ENCODE data around the gene TIAM1. TPM values are rescaled to one million over a fixed set of nuclear protein-coding genes. Genes with fewer than 3 reads are reported as not detected.

TIAM1 gene
- total RNA-seq, 1 donor from 2014 or later: 67.8 TPM

GRCh38 chr21:31162079-31162699 lies 181.9 kb downstream of the TIAM1 start:
- DNase-seq: no peak

GRCh38 chr21:31161157-31161556 lies 182.9 kb downstream of the TIAM1 start:
- peak; percentile 37 for DNase-seq

GRCh38 chr21:31159808-31160207 lies 184.3 kb downstream of the TIAM1 start:
- no peak for DNase-seq

GRCh38 chr21:31158789-31159581 lies 185.1 kb downstream of the TIAM1 start:
- DNase-seq: no peak

DNA sequence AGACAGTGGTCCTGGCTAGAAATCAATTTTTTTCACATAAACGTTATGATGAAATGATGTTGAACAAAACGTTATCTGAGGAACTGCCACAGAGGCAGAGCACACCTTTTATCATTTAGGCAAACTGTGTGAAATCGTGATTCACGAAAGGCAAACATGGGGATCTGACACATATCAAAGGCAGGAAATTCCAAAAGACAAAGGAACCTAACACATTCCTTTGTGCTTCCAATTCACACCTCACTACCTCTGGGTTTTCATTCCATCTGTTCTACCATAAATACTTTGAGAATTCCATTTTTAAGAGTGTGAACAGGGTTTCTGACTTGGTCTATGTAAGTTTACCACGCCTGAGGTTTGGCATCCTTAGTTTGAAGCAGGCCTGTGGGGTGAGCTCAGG lies 186.3 kb downstream of the TIAM1 start:
- DNase-seq: no peak

DNA sequence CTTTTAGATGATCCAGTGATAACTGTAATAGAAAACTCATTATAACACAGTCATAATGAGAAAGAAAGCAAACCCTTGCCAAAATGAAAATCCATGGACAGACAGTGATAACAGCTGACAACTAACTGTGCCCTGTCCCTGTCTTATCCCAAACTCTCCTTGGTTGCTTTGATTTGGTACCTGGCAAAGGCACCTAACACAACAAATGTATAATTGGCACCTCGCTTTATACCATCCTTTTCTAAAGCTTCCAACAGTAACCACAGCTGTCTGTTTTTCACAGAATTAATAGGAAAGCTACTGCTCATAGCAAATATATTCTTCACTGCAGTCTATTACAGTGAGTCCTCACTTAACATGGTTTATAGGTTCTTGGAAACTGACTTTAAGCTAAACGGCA lies 187.4 kb downstream of the TIAM1 start:
- no peak for DNase-seq

DNA sequence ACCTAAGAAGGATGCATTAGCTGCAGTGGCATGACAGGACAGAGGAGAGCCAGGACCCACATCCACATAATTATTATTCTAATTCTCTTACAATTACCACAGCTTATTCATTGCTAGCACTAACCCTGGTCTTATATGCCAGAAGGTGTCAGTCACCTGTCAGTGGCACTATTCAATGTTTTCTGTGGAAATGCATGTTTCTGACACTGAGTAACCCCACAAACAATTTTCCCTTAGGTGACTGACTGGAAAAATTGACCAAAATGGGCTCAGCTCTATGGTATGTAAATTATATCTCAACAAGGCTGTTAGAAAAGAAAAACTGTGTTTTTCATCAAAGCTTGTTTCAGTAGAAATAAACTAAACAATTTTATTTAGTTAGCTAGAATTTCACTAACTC lies 187.9 kb downstream of the TIAM1 start:
- DNase-seq: no peak

GRCh38 chr21:31151156-31152045 lies 192.7 kb downstream of the TIAM1 start:
- DNase-seq: no peak

DNA sequence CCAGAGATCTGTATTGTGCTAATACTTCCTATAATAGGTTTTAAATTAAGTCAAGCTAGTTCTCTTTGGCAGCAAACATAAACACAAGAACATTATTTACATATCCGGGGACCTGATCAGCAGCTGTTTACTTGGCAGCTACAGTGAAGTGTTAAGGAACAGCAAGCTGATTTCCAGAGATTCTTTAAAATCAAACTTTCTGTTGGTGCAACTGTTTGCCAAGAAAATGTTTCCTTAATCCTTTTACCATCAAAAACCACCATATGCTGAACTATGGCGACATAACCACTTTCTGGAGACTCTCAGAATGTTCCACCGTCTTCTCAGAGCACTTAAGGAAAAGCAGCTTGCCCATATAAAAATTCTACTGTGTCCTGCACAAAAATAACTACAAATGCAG lies 198.8 kb downstream of the TIAM1 start:
- DNase-seq: peak; percentile 60

- DNase-seq: no peak
Observed at GRCh38 chr21:31143036-31143435, 201.0 kb downstream of the TIAM1 start.

DNA sequence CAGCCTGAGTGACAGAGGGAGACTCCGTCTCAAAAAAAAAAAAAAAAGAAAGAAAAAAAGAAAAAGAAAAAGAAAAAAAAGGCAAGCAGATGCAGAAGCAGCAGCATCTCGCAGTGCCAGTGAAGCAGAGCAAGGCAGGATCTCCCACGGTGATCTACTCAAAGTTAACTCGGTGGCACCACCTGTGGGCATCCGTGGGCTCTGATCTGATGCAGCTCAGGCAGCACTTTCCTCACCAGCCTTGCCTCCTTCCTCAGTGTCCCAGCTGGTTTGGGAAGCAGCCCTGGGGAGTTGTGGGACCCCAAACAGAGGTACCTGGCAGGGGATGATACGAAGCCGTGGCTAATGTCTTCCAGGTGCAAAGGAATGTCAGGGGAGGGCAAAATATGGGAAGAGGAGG lies 201.5 kb downstream of the TIAM1 start:
- no peak for DNase-seq

GRCh38 chr21:31141389-31142000 lies 202.6 kb downstream of the TIAM1 start:
- no peak for DNase-seq

DNA sequence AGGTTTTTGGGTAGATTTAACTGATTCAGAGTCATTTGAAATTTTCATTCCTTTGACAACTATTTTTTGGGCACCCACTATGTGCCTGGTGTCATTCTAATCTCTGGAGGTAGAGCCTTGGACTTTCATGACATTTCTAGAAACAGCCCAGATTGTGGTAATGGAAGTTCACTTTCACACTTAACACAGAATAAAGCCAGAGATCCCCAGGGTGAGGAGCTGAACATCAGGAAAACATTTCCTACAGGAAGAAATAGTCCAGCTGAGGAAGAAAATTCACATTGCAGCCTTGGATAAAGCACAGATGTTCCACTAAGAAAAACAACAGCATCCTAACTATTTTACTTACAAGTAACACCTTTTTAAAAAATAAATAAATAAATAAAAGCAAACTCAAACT lies 203.4 kb downstream of the TIAM1 start:
- no peak for DNase-seq

- DNase-seq: no peak
Observed at GRCh38 chr21:31140025-31140424, 204.0 kb downstream of the TIAM1 start.

DNA sequence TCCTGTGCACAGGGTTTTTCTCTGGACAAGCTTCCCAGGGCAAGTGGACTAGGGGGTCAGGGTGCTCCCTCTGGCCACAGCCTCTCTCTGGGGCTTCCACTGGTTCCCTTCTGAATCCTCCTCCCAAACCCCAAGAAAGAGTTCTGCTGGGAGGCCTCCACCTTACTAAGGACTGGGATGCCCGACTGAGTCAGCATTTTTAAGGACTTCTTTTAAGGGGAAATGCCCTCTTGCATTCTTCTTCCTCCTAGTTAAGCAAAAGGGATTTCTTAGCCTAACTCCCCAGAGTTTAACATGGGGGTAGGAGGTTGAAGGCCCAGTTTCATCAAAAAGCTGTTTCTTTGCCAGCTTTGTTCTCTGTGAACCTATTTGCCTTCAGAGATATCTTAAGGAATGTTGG lies 206.1 kb downstream of the TIAM1 start:
- no peak for DNase-seq

GRCh38 chr21:31136891-31137290 lies 207.2 kb downstream of the TIAM1 start:
- DNase-seq: no peak

- no peak for DNase-seq
Observed at GRCh38 chr21:31135531-31136184, 208.4 kb downstream of the TIAM1 start.

GRCh38 chr21:31133243-31133830 lies 210.7 kb downstream of the TIAM1 start:
- no peak for DNase-seq

DNA sequence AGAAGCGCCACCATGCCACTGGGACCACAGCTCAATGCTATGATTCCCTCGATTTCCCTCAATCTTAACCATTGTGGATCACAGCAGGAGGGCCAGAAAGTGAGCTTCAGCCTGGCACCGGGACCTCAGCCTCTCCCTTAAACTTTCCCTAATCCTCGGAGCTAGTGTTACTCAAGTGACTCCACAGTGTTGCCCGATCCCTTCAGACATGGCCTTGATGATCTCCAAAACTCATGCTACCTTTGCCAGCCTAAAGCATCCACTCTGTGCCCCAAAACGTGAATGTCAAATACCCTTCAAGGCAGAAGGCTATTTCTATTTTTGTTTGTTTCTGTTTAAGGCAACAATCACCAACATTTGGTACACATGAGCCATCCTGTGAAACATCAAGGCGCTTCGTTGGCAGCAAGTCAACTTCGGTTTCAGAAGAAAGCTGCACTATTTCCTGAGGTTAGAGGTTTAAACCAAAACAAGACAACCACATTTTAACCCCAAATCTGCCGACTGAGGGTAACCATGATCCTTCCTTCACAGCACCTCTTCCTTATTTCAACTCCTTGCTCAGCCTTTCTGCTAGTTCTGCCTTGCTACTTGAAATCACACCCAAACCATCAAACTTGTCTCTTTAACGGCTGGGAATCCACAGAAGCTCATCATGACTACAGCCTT lies 211.4 kb downstream of the TIAM1 start:
- peak; percentile 22 for DNase-seq

GRCh38 chr21:31130821-31131220 lies 213.2 kb downstream of the TIAM1 start:
- no peak for DNase-seq

GRCh38 chr21:31128234-31128633 lies 215.8 kb downstream of the TIAM1 start:
- no peak for DNase-seq

Data from skin of body (tissue), 2 donors.